WTC11 (cell line): ENCODE data around the gene CD164L2. TPM values are rescaled to one million over a fixed set of nuclear protein-coding genes. Genes with fewer than 3 reads are reported as not detected.

Experiments
- AFF4 ChIP-seq: sonication (generic); formaldehyde crosslinking; IDR thresholded peaks from 2 replicates; pipeline ENCODE4 v1.8.1; 2023; ENCODE audit warnings: mild to moderate bottlenecking, missing genetic modification reagents, borderline replicate concordance
- ARID4B ChIP-seq: sonication (generic); formaldehyde crosslinking; IDR thresholded peaks from 2 replicates; pipeline ENCODE4 v1.8.0; 2023; ENCODE audit warnings: missing genetic modification reagents, mild to moderate bottlenecking, borderline replicate concordance
- CBFB ChIP-seq: sonication (generic); formaldehyde crosslinking; IDR thresholded peaks from 2 replicates; pipeline ENCODE4 v1.8.1; 2022; ENCODE audit warnings: mild to moderate bottlenecking, low read depth, missing genetic modification reagents
- CDX4 ChIP-seq: fragments of 250-450 bp; sonication (Bioruptor Pico); IDR thresholded peaks from 2 replicates; pipeline ENCODE4 v1.9.0; 2021; ENCODE audit warnings: moderate library complexity, mild to moderate bottlenecking, inconsistent platforms, borderline replicate concordance
- CREB1 ChIP-seq: sonication (generic); formaldehyde crosslinking; IDR thresholded peaks from 2 replicates; pipeline ENCODE4 v1.8.0; 2023; ENCODE audit warnings: mild to moderate bottlenecking, missing genetic modification reagents
- ETV6 ChIP-seq: sonication (generic); formaldehyde crosslinking; IDR thresholded peaks from 2 replicates; pipeline ENCODE4 v1.8.1; 2022; ENCODE audit warnings: mild to moderate bottlenecking, missing genetic modification reagents
- FOXJ3 ChIP-seq: sonication (generic); formaldehyde crosslinking; IDR thresholded peaks from 2 replicates; pipeline ENCODE4 v1.9.0; 2021; ENCODE audit warnings: missing genetic modification reagents, mild to moderate bottlenecking, borderline replicate concordance
- FOXK1 ChIP-seq: sonication (generic); formaldehyde crosslinking; IDR thresholded peaks from 2 replicates; pipeline ENCODE4 v1.8.0; 2022; ENCODE audit warnings: mild to moderate bottlenecking, moderate library complexity, missing genetic modification reagents
- FOXP4 ChIP-seq: sonication (generic); formaldehyde crosslinking; IDR thresholded peaks from 2 replicates; pipeline ENCODE4 v1.8.0; 2022; ENCODE audit warnings: mild to moderate bottlenecking, missing genetic modification reagents
- HMGA2 ChIP-seq: fragments of 250-450 bp; sonication (Bioruptor Pico); IDR thresholded peaks from 2 replicates; pipeline ENCODE4 v1.4.0; 2021; ENCODE audit warnings: mild to moderate bottlenecking, moderate library complexity
- IRF2 ChIP-seq: sonication (generic); formaldehyde crosslinking; IDR thresholded peaks from 2 replicates; pipeline ENCODE4 v1.8.0; 2022; ENCODE audit warnings: low read depth, missing genetic modification reagents, borderline replicate concordance
- JUN ChIP-seq: sonication (generic); formaldehyde crosslinking; IDR thresholded peaks from 2 replicates; pipeline ENCODE4 v1.8.0; 2023; ENCODE audit warnings: mild to moderate bottlenecking, missing genetic modification reagents
- KAT7 ChIP-seq: sonication (generic); formaldehyde crosslinking; IDR thresholded peaks from 2 replicates; pipeline ENCODE4 v1.8.1; 2023; ENCODE audit warnings: missing genetic modification reagents, mild to moderate bottlenecking, borderline replicate concordance
- NFE2L1 ChIP-seq: sonication (generic); formaldehyde crosslinking; IDR thresholded peaks from 2 replicates; pipeline ENCODE4 v1.8.1; 2023; ENCODE audit warnings: missing genetic modification reagents
- NR1H2 ChIP-seq: sonication (generic); formaldehyde crosslinking; IDR thresholded peaks from 2 replicates; pipeline ENCODE4 v1.9.0; 2021; ENCODE audit warnings: mild to moderate bottlenecking, moderate library complexity, missing genetic modification reagents
- NR3C1 ChIP-seq: sonication (generic); formaldehyde crosslinking; conservative IDR thresholded peaks from 2 replicates; pipeline ENCODE4 v1.8.1; 2023; ENCODE audit warnings: low read depth, mild to moderate bottlenecking, missing genetic modification reagents
- PRRX2 ChIP-seq: fragments of 250-450 bp; sonication (Bioruptor Pico); IDR thresholded peaks from 2 replicates; pipeline ENCODE4 v1.8.0; 2021; ENCODE audit warnings: mild to moderate bottlenecking
- USF2 ChIP-seq: sonication (generic); formaldehyde crosslinking; IDR thresholded peaks from 2 replicates; pipeline ENCODE4 v1.8.1; 2023; ENCODE audit warnings: mild to moderate bottlenecking, missing genetic modification reagents, moderate library complexity
- ZBTB21 ChIP-seq: sonication (generic); formaldehyde crosslinking; IDR thresholded peaks from 2 replicates; pipeline ENCODE4 v1.8.1; 2023; ENCODE audit warnings: mild to moderate bottlenecking, missing genetic modification reagents, borderline replicate concordance
- ZNF138 ChIP-seq: sonication (generic); formaldehyde crosslinking; conservative IDR thresholded peaks from 2 replicates; pipeline ENCODE4 v1.8.1; 2022; ENCODE audit warnings: mild to moderate bottlenecking, moderate library complexity, missing genetic modification reagents
- ZNF232 ChIP-seq: sonication (generic); formaldehyde crosslinking; IDR thresholded peaks from 2 replicates; pipeline ENCODE4 v1.8.0; 2022; ENCODE audit warnings: mild to moderate bottlenecking, missing genetic modification reagents
- ZNF281 ChIP-seq: sonication (generic); formaldehyde crosslinking; IDR thresholded peaks from 2 replicates; pipeline ENCODE4 v1.8.0; 2023; ENCODE audit warnings: mild to moderate bottlenecking, missing genetic modification reagents
- ZNF317 ChIP-seq: sonication (generic); formaldehyde crosslinking; IDR thresholded peaks from 2 replicates; pipeline ENCODE4 v1.8.1; 2023; ENCODE audit warnings: low read depth, mild to moderate bottlenecking, moderate library complexity, missing genetic modification reagents, borderline replicate concordance
- total RNA-seq: library from RNA; stranded (reverse); gene quantifications from 3 replicates; pipeline ENCODE4 v1.2.3, GENCODE V29; 2021

Gene CD164L2
- total RNA-seq, 1 experiment from 2014 or later: 5.5 TPM

- TF ChIP-seq AFF4: 0 out of 2 replicates have a peak, but pooled peaks have one; percentile 51
- TF ChIP-seq NR1H2: no peak
- no peak for TF ChIP-seq CDX4 (CRISPR knock-in tag)
- no peak; the same call in 1 of the 2 replicates for TF ChIP-seq USF2 (CRISPR knock-in tag)
- no peak for TF ChIP-seq ZBTB21 (CRISPR knock-in tag)
- TF ChIP-seq CBFB: no peak
- TF ChIP-seq ETV6 (CRISPR knock-in tag): 0 out of 2 replicates have a peak, but pooled peaks have one; percentile 38
- peak; percentile 49; the same call in 1 of the 2 replicates for TF ChIP-seq ZNF281 (CRISPR knock-in tag)
- TF ChIP-seq FOXJ3 (CRISPR knock-in tag): no peak
- 0 out of 2 replicates have a peak, but pooled peaks have one; percentile 20 for TF ChIP-seq NR3C1 (CRISPR knock-in tag)
- peak; percentile 15; the same call in 1 of the 2 replicates for TF ChIP-seq ZNF232
- TF ChIP-seq FOXP4: no peak; the same call in none of the 2 replicates
- peak; percentile 42; the same call in 1 of the 2 replicates for TF ChIP-seq ARID4B (CRISPR knock-in tag)
- TF ChIP-seq ZNF138 (CRISPR knock-in tag): peak; percentile 41; the same call in 1 of the 2 replicates
- no peak for TF ChIP-seq HMGA2
- TF ChIP-seq NFE2L1: no peak
- 0 out of 2 replicates have a peak, but pooled peaks have one; percentile 16 for TF ChIP-seq ZNF317 (CRISPR knock-in tag)
- TF ChIP-seq KAT7: 0 out of 2 replicates have a peak, but pooled peaks have one; percentile 2
- peak; percentile 39; the same call in 1 of the 2 replicates for TF ChIP-seq FOXK1 (CRISPR knock-in tag)
- TF ChIP-seq JUN (CRISPR knock-in tag): peak; percentile 90; the same call in 1 of the 2 replicates
- no peak for TF ChIP-seq IRF2 (CRISPR knock-in tag)
- TF ChIP-seq CREB1 (CRISPR knock-in tag): no peak
- TF ChIP-seq PRRX2 (CRISPR knock-in tag): 0 out of 2 replicates have a peak, but pooled peaks have one; percentile 51
Measured at GRCh38 chr1:27350663-27351540, 32.2 kb downstream of the CD164L2 start (continued).
